Jurkat, Clone E6-1 (cell line): ENCODE data around the gene PDZD7.

Source experiments
- DNase-seq: peaks from one replicate; pipeline ENCODE4 v3.0.0-alpha.2; 2011; ENCODE audit warnings: low read depth, low spot score
- H3K4me3 ChIP-seq: 2 replicates; pipeline ENCODE4 v1.5.1; 2011; ENCODE audit warnings: mild to moderate bottlenecking, low read length, control low read depth, moderate library complexity

Gene PDZD7

DNA sequence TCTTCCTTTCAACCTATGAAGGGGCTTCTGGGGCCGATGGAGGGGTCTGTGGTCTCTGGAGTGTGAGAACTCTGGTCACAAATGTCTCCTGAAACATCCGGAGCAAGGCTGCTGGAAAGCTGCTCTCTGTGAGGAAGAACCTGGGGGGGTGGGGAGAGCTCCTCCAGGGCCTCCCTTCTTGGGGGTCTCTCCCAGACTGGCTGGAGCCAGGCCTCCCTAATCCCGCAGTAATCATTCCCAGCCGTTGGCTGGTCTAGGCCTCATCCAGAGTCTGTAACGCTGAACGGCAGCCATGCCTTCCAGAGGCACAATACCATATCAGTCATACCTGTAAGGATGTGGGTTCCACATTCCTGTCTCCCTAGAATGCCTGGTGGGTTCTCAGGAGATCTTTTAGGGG lies 35.7 kb downstream of the PDZD7 start:
- no peak for DNase-seq
- H3K4me3 ChIP-seq = no peak overlapping the region

DNA sequence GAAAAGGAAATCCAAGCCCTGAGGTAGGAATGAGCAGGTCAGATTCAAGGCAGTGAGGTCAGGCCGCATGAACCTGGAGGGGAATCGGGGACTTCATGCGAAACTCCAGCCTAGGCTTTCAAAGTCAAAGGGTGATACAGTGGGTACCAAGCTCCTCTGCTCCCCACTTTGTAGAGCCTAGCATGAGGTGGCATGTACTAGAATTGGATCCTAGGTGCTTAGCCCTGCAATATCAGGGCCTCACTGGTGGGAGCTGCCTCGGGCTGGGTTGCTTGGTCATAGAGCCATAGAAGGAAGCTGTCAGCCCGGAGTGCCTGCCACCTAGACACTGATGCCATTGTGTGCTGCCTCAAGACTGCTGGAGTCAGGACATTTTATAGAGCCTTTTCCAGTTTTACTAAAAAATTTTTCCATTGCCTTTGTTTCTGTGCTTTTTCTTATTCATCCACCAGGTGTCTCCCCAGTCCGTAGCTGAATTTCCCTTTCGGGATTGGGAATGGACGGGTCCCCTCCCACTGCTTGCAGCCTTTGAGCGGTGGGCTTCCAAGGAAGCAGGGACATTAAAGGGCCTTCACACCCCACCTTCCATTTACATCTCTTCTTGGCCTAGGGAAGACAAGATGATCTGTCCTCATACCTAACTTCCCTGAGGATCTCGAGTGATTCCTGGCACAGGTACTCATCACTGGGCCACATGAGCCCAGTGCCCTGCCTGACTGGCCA lies 36.8 kb downstream of the PDZD7 start:
- no peak for DNase-seq
- no peak overlapping the region for H3K4me3 ChIP-seq

DNA sequence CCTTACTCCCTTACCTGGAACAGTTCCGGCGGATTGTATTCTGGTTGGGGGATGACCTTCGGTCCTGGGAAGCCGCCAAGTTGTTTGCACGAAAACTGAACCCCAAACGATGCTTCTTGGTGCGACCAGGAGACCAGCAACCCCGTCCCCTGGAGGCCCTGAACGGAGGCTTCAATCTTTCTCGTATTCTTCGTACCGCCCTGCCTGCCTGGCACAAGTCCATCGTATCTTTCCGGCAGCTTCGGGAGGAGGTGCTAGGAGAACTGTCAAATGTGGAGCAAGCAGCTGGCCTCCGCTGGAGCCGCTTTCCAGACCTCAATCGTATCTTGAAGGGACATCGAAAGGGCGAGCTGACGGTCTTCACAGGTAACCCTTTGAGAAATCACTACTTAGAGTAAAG lies 41.8 kb downstream of the PDZD7 start:
- no peak overlapping the region for H3K4me3 ChIP-seq
- DNase-seq = no peak

DNA sequence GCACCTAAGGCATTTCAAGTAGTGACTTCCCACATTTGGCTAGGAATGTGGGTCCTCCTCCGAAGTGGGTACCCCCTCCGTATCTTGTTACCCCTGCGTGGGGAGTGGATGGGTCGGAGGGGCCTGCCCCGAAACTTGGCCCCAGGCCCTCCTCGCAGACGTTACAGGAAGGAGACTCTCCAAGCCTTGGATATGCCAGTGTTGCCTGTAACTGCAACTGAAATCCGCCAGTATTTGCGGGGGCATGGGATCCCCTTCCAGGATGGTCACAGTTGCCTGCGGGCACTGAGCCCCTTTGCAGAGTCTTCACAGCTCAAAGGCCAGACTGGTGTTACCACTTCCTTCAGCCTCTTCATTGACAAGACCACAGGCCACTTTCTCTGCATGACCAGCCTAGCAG lies 42.8 kb downstream of the PDZD7 start:
- peak overlapping the region; percentile 99 for H3K4me3 ChIP-seq
- no peak for DNase-seq

DNA sequence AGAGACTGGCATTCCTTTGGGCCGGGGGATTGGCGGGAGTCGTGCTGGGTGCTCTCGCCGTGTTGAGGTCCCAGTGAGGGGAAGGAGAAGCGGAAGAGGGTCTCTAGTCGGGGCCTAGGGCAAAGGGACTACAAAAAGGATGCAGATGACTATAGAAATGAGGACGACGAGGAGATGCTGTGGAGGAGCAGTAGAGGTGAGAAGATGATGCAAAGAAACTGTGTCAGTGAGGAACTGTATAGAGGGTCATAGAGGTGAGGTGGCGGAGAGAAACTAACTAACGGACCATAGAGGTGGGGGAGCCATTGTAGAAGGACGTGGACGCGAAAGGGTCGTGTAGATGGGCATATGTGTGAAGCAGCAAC lies 43.3 kb downstream of the PDZD7 start:
- H3K4me3 ChIP-seq = peak overlapping the region; percentile 99
- DNase-seq = no peak

DNA sequence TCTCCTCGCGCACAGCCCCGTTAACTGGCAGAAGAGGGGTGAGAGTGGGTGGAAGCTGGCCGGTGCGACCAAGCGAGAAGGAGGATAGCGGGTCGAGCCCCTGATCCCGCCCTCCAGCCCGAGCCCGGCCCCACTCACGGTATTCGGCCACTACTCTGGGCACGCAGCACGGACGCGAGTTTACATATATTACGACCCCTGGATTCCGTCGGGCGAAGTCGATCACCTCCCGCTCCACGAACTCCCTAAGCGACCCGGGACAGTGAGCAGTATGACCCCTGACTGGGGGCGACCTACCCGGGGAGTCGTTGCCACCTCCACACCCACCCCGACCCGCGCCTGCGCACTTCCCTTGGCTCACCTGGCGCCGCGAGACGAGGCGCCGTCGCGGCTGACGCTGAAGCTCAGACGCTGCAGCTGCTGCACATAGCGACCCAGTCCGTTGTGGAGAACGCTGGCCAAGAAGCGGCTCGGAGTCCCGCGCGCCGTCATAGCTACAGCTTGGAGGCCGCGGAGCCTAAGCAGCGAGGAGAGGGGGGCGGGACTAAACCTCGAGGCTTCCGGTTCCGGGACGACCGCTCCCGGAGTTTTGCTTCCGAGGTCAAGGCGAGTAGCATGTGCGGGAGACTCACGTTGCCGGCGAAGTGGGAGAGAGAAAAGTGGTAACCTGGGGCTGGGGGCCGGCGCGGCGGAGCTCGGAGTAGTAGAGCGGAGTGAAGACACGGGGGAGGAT lies 43.8 kb downstream of the PDZD7 start, which contains the start of the genes MRPL43 and TWNK:
Gene MRPL43 (minus strand): TSS at position 546 of the 733 bp plus-strand sequence. CDS start 54 bp downstream, at position 492.
Gene TWNK (plus strand): TSS at position 592 of the 733 bp plus-strand sequence. CDS start 668 bp downstream, outside the sequence.
- H3K4me3 ChIP-seq = peak within 1 kb of the TSS; percentile 99
- peak; percentile 69 for DNase-seq

DNA sequence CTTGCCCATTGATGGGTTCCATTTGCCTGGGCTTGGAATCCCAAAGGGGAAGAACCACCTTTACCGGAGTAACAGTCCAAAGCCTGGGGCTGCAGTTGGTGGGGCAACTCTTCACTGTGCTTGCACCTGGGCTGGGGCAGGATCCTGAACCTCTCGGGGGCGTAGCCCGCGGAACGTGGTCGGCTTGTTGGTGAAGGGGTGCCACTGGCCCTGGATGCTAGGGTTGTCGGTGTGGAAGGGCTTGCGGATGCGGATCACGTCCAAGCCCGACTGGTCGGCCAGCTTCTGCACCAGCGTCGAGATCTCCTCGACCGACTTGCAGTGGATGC lies 44.3 kb downstream of the PDZD7 start:
- DNase-seq = no peak
- H3K4me3 ChIP-seq = peak overlapping the region; percentile 99

DNA sequence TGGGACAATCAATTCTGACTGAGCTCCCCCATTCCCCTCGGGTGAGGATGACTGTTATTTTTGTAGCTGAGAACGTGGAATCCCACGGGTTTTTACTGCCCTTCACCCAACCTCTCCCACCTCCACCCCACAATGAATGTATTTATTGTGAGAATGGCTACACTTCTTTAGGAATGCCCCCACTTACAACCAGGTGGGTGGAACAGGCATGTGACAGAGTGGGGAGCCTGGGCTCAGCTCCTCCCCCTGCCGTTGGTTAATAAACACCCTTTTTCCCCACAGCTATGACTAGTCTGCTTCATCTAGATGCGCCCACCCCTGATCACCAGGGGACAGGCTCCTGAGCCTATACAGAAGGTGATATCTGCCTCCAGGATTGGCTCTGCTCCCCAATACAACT lies 45.6 kb downstream of the PDZD7 start:
- DNase-seq = no peak
- H3K4me3 ChIP-seq = no peak overlapping the region

DNA sequence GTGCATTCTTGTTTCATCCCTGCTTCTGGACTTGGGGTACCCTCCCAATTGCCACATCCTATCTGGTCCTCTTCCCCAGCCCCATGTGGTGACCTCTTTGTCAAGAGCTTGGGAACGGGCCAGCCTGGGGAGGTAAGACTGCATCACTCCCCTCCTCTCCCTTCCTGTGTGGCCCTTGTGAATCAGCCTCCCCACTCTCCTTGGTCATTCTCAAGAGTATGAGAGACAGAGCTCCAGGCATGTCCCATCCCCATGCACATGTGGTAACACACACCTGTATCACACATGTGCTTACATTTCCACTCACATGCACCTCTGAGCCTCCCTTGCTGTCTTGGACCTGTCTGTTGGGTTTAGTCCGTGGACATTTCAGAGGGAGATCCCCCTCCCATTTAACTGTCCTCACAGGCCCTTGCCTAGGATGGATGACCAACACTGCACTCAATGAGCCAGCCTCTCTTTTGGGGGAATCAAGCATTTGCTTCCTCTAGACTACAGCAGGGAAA lies 46.2 kb downstream of the PDZD7 start:
- no peak for DNase-seq
- no peak overlapping the region for H3K4me3 ChIP-seq

DNA sequence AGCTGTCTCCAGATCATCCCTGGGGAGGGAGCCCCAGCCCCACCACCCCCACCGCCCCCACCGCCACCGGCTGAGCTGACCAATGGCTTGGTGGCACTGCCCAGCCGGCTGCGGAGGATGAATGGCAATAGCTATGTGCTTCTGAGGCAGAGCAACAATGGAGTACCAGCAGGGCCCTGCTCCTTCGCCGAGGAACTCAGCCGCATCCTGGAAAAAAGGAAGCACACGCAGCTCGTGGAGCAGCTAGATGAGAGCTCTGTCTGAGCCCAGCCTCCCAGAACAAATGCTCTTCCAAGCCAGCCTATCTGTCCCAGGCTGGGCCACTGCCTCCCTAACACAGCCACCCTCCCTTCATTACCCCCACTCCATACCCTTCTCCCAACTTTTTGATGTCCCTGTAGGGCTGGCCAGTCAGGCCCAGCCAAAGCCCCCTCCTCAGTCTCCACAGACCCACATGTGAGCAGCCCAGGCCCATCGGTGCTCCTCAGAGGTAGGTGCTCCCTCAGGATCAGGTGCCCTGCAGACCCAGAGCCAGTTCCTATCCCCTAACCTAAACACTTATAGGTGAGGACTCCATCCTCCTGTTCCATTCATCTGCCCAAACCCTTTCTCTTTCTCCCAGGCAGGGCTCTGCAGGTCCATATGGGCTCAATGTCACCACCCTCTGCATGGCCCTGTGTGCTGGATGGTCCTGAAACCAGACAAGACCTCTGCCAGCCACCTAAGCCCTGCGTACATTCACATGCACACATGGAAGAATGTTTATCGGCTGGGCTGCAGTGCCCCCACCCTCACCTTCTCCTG lies 46.9 kb downstream of the PDZD7 start:
- H3K4me3 ChIP-seq = no peak overlapping the region

DNA sequence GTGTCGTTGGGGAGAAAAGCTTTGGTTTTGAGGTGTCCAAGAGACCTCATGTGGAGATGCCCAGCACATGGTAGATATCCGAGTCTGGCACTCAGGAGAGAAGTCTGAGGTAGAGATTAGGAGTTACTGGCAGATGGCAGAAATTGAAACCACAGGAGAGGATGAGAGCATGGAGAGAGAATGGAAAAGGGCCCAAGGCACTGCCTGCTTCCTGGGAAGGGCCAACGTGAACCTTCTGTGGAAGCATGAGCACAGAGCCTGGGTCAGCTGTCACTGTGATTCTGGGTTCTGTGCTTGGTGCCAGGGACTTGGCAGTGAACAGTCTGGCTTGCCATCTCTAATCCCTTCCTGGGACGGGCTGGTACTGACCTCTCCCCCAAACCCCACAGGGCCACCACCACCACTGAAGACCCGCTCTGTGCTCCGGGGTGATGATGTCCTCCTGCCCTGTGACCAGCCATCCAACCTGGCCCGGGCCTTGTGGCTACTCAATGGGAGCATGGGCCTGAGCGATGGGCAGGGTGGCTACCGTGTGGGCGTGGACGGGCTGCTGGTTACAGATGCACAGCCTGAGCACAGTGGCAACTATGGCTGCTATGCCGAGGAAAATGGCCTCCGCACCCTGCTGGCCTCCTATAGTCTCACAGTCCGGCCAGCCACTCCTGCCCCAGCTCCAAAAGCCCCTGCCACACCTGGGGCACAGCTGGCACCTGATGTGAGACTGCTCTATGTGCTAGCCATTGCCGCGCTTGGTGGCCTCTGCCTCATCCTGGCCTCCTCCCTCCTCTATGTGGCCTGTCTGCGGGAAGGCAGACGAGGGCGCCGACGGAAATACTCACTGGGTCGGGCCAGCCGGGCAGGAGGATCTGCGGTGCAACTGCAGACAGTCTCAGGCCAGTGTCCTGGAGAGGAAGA lies 47.8 kb downstream of the PDZD7 start:
- DNase-seq = no peak
- H3K4me3 ChIP-seq = no peak overlapping the region

More for the DNA sequence above, 46.9 kb downstream of the PDZD7 start:
- DNase-seq = no peak

DNA sequence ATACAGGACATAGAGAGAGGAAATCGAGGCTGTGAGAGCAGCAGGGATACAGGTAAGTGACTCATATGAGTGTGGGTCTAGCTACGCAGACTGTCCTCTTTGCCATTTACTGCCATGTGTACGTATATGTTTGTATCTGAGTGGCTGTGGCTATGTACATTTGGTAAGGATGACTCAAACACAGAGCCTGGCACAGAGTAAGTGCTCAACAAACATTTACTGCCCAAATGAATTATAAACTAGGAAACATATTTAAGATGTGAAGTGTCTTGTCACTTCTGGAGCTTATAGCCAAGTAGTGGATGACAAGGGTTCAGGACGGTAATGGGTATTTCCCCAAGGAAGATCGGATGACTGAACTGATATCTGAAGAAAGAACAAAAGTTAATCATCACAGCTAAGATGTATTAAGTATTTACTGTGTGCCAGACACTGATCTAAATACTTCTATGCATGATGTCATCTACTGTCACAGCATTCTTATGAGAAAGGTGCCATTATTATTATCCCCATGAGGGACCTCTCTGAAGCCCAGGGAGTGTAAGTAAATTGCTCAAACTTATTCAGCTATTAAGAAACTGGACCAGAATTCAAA lies 49.7 kb downstream of the PDZD7 start:
- DNase-seq = no peak
- no peak overlapping the region for H3K4me3 ChIP-seq

DNA sequence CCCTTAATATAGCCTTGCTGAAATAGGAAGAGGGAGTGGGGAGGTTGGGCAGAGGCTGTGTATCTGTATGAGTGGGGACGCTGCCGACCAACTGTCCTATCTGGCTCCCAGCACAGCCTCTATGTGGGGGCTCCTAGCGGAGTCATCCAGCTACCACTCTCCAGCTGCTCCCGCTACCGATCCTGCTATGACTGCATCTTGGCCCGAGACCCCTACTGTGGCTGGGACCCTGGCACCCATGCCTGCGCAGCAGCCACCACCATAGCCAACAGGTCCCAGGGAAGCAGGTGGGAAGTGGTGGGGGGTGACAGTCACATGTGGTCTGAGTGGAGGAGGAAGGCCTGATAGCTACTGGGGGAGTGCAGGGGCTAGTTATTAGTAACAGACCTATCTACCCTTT lies 50.2 kb downstream of the PDZD7 start:
- no peak overlapping the region for H3K4me3 ChIP-seq
- no peak for DNase-seq

DNA sequence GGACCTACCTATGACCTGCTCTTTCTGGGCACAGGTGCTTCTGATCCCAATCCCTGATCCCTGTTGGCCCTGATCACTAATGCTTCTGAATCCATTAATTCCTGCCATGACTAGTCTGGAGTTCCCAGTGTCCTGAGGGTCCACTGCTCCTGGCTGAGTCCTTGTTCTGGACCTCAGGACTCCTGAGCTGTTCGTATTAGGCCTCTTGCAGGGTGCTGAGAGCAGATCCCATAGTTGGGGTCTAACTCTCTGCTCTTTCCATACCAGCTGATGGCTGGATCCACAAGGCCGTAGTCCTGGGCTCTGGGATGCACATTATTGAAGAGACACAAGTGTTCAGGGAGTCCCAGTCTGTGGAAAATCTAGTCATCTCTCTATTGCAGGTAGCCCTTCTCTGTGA lies 50.6 kb downstream of the PDZD7 start:
- DNase-seq = no peak
- H3K4me3 ChIP-seq = no peak overlapping the region

DNA sequence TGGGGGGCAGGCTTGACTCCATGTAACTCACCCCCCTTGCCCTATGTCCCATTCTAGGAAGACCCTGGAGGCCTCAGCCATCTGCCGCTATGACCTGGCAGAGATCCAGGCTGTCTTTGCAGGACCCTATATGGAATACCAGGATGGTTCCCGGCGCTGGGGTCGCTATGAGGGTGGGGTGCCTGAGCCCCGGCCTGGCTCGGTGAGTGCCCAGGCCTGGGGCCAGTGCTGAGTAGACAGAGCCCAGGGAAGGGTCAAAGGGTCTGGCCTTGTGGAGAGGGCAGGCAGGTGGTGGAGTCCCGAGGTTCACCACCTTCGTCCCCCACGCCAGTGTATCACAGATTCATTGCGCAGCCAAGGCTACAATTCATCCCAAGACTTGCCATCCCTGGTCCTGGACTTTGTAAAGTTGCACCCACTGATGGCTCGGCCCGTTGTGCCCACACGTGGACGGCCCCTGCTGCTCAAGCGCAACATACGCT lies 51.1 kb downstream of the PDZD7 start:
- no peak for DNase-seq
- H3K4me3 ChIP-seq = no peak overlapping the region

DNA sequence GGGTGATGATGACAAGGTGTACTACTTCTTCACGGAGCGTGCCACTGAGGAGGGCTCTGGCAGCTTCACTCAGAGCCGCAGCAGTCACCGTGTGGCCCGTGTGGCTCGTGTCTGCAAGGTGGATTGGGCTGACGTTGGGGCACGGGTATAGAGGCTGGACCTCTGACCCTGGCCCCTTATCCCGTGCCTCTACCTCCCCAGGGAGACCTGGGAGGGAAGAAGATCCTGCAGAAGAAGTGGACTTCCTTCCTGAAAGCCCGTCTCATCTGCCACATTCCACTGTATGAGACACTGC lies 52.1 kb downstream of the PDZD7 start:
- DNase-seq = no peak
- no peak overlapping the region for H3K4me3 ChIP-seq

DNA sequence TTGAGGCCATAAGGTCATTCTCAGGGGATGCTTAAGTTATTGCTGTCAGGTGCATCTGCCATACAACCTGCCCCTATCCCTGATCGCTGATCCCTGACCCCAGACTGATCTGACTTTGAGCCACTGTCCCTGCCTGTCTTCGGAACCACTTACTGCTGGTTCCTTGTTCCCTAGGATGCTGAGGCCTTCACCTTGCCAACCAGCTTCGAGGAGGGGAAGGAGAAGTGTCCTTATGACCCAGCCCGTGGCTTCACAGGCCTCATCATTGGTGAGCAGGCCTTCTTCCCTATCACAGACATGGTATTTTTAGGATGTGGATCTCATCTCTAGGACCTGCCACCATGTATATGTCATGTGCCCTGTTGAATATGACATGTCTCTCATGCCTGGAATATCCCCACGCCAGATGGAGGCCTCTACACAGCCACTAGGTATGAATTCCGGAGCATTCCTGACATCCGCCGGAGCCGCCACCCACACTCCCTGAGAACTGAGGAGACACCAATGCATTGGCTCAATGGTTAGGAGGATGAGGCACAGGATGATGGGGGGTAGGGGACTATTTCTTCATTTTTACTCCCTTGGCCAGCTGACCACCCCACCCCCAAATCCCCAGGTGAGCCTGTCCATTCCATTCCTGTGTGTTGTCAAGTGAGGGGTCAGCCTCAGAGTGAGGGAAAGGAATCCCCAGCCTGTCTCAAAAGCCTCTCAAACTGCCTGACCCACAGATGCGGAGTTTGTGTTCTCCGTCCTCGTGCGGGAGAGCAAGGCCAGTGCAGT lies 52.6 kb downstream of the PDZD7 start:
- no peak overlapping the region for H3K4me3 ChIP-seq
- DNase-seq = no peak

DNA sequence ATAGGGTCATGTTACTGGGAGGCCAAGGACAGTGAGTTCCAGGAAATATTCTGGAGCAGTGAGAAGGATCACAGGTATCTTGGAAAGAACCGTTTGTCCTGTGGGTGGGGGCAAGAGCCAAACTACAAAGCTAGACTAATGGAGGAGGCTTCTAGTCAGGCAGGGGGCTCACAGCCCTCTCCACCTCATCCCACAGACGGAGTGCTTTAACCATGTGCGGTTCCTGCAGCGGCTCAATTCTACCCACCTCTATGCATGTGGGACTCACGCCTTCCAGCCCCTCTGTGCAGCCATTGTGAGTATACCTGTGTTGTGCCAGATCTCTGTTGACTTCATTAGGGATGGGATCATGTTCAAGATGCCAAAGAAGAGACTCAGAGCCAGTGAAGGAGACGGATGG lies 53.5 kb downstream of the PDZD7 start:
- no peak for DNase-seq
- no peak overlapping the region for H3K4me3 ChIP-seq
